Astrocyte (in vitro differentiated cells and primary cell): ENCODE measurements around the gene MKNK1.

Source experiments
- EZH2 ChIP-seq: IDR thresholded peaks from 2 replicates; pipeline ENCODE4 v1.6.1; 2012; ENCODE audit warnings: mild to moderate bottlenecking, low read length, inconsistent platforms; ENCODE audit not compliant: insufficient read depth
- TF ChIP-seq, protein P1 (sequence below): IDR thresholded peaks from 2 replicates; pipeline ENCODE4 v1.5.1; 2011; ENCODE audit warnings: low read depth, mild to moderate bottlenecking, inconsistent platforms, low read length, moderate library complexity; ENCODE audit not compliant: insufficient read depth

GRCh38 chr1:46589529-46589928 lies 14.5 kb downstream of the MKNK1 start:
- TF ChIP-seq, protein P1, sequence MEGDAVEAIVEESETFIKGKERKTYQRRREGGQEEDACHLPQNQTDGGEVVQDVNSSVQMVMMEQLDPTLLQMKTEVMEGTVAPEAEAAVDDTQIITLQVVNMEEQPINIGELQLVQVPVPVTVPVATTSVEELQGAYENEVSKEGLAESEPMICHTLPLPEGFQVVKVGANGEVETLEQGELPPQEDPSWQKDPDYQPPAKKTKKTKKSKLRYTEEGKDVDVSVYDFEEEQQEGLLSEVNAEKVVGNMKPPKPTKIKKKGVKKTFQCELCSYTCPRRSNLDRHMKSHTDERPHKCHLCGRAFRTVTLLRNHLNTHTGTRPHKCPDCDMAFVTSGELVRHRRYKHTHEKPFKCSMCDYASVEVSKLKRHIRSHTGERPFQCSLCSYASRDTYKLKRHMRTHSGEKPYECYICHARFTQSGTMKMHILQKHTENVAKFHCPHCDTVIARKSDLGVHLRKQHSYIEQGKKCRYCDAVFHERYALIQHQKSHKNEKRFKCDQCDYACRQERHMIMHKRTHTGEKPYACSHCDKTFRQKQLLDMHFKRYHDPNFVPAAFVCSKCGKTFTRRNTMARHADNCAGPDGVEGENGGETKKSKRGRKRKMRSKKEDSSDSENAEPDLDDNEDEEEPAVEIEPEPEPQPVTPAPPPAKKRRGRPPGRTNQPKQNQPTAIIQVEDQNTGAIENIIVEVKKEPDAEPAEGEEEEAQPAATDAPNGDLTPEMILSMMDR = no peak
- no peak for TF ChIP-seq EZH2
